A549 (cell line): Measurements from ENCODE around the gene EAPP. TPM values are rescaled to one million over a fixed set of nuclear protein-coding genes. Genes with fewer than 3 reads are reported as not detected.

ENCODE experiments used
- polyA plus RNA-seq, 4 experiments: library from polyadenylated mRNA; depleted of rRNA in 3 of 4; stranded (reverse); fragments of >200 nt; fragmentation: RNase III in 1 of 4; extraction: RNeasy Plus Mini Kit Qiagen cat#74134 plus additional on column Dnase treatment in 1 of 4; gene quantifications; 2 replicates in 3 of 4; 3 replicates in 1 of 4; pipeline ENCODE4 v1.2.3, GENCODE V29; 2011 to 2017
- small RNA-seq, 6 experiments: library from RNA; depleted of rRNA; stranded (forward); fragments of <200 nt; gene quantifications; one replicate each; pipeline ENCODE3, GENCODE V24; 2012

EAPP gene
- polyA plus RNA-seq, 2 of the 4 experiments (the other 2 are of a cell fraction), result 44.6 to 93.0 TPM

Small RNA genes within 50 kb of the gene (small RNA-seq; reads per million reads assigned to genes)
- gene RNU1-27P (0 reads per million in 6 experiments), gene RNU1-28P (0 reads per million in 6 experiments)

Other genes with a start within 250 kb of the EAPP start
- gene SPTSSA, start 77.5 kb downstream of the EAPP start, polyA plus RNA-seq (2011; rRNA removed), result 91.6 and 105 TPM in 2 replicates
- gene SPTSSA, start 77.5 kb downstream of the EAPP start, polyA plus RNA-seq (2017; fragmentation: RNase III; extraction: RNeasy Plus Mini Kit Qiagen cat#74134 plus additional on column Dnase treatment), result 35.6 to 68.0 TPM (median 65.3 TPM) in 3 replicates
- 99.4 and 149 TPM in 2 replicates for gene SNX6, start 90.4 kb upstream of the EAPP start, polyA plus RNA-seq (2011; rRNA removed)
- 174 to 187 TPM (median 174 TPM) in 3 replicates for gene SNX6, start 90.4 kb upstream of the EAPP start, polyA plus RNA-seq (2017; fragmentation: RNase III; extraction: RNeasy Plus Mini Kit Qiagen cat#74134 plus additional on column Dnase treatment)
- gene CFL2, start 174.9 kb upstream of the EAPP start, polyA plus RNA-seq (2011; rRNA removed), result 144 and 167 TPM in 2 replicates
- 105 to 116 TPM (median 105 TPM) in 3 replicates for gene CFL2, start 174.9 kb upstream of the EAPP start, polyA plus RNA-seq (2017; fragmentation: RNase III; extraction: RNeasy Plus Mini Kit Qiagen cat#74134 plus additional on column Dnase treatment)